K562 (cell line): Measurements from ENCODE around the gene NMRAL1. TPM values are rescaled to one million over a fixed set of nuclear protein-coding genes. Genes with fewer than 3 reads are reported as not detected.

Experiments used
- CHD2 ChIP-seq: IDR thresholded peaks from 2 replicates; pipeline ENCODE4 v1.6.1; 2011; ENCODE audit warnings: low read depth, low read length
- CHD7 ChIP-seq: fragments of 200-600 bp; sonication (generic); IDR thresholded peaks from one replicate; pipeline ENCODE4 v1.6.1; 2012; ENCODE audit warnings: mild to moderate bottlenecking, low read depth, low read length, inconsistent platforms
- FOXA3 ChIP-seq, 2 experiments: fragments of 450-650 bp in 1 of 2; sonication (generic) in 1 of 2; formaldehyde crosslinking; IDR thresholded peaks in 1 of 2; conservative IDR thresholded peaks in 1 of 2; 2 replicates each; pipeline versions ENCODE4 v1.4.0 to v1.8.0; 2020 to 2022; ENCODE audit warnings: mild to moderate bottlenecking in 2 of 2, missing genetic modification reagents in 1 of 2
- RCOR1 ChIP-seq, 2 experiments: IDR thresholded peaks; 2 replicates each; pipeline ENCODE4 v1.6.1; 2012; ENCODE audit warnings: low read depth in 2 of 2, low read length in 2 of 2, borderline replicate concordance in 1 of 2, improper control_type of control experiment in 1 of 2
- SMARCE1 ChIP-seq: fragments of 450-650 bp; IDR thresholded peaks from 2 replicates; pipeline ENCODE4 v1.7.1; 2016; ENCODE audit warnings: mild to moderate bottlenecking
- ZBTB11 ChIP-seq, 3 experiments: fragments of 200-800 bp in 1 of 3; fragments of 250-450 bp in 1 of 3; fragments of 450-650 bp in 1 of 3; sonication (Bioruptor Pico) in 1 of 3; sonication (Bioruptor generic) in 1 of 3; formaldehyde crosslinking in 1 of 3; IDR thresholded peaks; 2 replicates each; pipeline versions ENCODE4 v1.6.1 to v1.8.0; 2016 to 2022; ENCODE audit warnings: mild to moderate bottlenecking in 2 of 3, missing genetic modification characterization in 2 of 3, missing compliant biosample characterization in 1 of 3, moderate library complexity in 1 of 3
- polyA plus RNA-seq, 8 experiments: library from polyadenylated mRNA; depleted of rRNA in 4 of 8; stranded (reverse) in 5 of 8; unstranded in 3 of 8; fragments of >200 nt; fragmentation: Nextera tagmentation in 2 of 8; fragmentation: Illumina TruSeq in 1 of 8; extraction: Ambion mirVana in 2 of 8; extraction: Trizol in 1 of 8; gene quantifications; 2 replicates each; pipeline versions ENCODE4 v1.2.1 to v1.2.3, GENCODE V29; 2011 to 2014; ENCODE audit warnings: inconsistent platforms in 1 of 8, missing spikeins in 1 of 8
- total RNA-seq, 7 experiments: library from RNA; depleted of rRNA in 6 of 7; stranded (reverse); fragments of >200 nt in 6 of 7; fragmentation: Illumina TruSeq in 2 of 7; extraction: Trizol in 2 of 7; gene quantifications; 2 replicates each; pipeline versions ENCODE4 v1.2.1 to v1.2.3, GENCODE V29; 2011 to 2021; ENCODE audit warnings: low replicate concordance in 1 of 7
- TF ChIP-seq, protein P1 (sequence below): conservative IDR thresholded peaks from 2 replicates; pipeline ENCODE4 v1.6.1; 2011; ENCODE audit warnings: low read depth, mild to moderate bottlenecking, low read length; ENCODE audit not compliant: control insufficient read depth
- TF ChIP-seq, protein P2 (sequence below): sonication (generic); formaldehyde crosslinking; IDR thresholded peaks from 2 replicates; pipeline ENCODE4 v1.8.0; 2022; ENCODE audit warnings: missing genetic modification reagents, mild to moderate bottlenecking, moderate library complexity, borderline replicate concordance

NMRAL1 gene
- total and polyA plus RNA-seq, 9 of the 15 experiments (the other 6 are each of a cell fraction or from before 2014, with no cell fraction given), result 6.3 to 116 (median 63.2) TPM

DNA sequence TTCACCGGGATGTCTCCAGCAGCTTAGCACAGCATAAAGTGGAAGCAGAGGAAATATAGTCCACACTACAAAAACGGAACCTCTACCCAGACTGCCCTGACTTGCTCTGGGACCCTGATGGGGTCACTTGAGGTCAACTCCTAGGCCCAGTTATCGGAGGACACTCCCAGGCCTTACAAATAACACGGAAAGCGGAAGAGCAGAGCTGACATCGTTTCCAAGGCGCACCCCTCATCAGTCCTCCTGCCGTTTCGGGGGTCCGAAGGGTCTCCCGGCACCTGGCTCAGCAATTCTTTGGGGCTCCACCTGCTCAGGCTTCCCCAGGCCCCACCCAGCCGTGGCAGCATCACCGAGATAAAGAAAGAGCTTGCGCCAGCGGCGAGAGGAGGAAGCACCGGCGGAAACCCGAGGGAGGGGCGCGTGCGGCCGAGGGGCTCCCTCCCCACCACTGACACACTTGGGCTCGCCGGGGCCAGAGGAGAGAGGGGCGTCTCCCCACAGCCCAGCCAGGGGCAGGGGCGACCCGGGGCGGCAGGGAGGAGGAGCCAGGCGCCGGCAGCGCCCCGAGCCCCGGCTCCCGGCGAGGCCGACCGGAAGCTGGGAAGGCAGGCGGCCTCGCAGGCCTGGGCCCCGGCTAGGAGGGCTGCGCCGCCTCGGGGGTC, 58.8 kb downstream of the NMRAL1 start (continued):
- no peak for TF ChIP-seq CHD7
- TF ChIP-seq, protein P1, sequence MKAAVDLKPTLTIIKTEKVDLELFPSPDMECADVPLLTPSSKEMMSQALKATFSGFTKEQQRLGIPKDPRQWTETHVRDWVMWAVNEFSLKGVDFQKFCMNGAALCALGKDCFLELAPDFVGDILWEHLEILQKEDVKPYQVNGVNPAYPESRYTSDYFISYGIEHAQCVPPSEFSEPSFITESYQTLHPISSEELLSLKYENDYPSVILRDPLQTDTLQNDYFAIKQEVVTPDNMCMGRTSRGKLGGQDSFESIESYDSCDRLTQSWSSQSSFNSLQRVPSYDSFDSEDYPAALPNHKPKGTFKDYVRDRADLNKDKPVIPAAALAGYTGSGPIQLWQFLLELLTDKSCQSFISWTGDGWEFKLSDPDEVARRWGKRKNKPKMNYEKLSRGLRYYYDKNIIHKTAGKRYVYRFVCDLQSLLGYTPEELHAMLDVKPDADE, result no peak
- peak in 1 of 3 experiments; percentile 36; a peak in 1 of 6 replicates for TF ChIP-seq ZBTB11 (CRISPR knock-in tag; IDR thresholded peaks at IDR 0.05)
- peak in 1 of 2 experiments; percentile 26; a peak in 1 of 4 replicates for TF ChIP-seq RCOR1 (IDR thresholded peaks at IDR 0.05; ENCODE audit: borderline replicate concordance in 1 of 2, low read depth in 2 of 2, low read length in 2 of 2)
- 0 out of 2 replicates have a peak, but pooled peaks have one; percentile 24 for TF ChIP-seq SMARCE1
- no peak for TF ChIP-seq FOXA3 (CRISPR knock-in tag; conservative IDR thresholded peaks at IDR 0.05 in 1 of 2, IDR thresholded peaks at IDR 0.05 in 1 of 2)
- TF ChIP-seq, protein P2, sequence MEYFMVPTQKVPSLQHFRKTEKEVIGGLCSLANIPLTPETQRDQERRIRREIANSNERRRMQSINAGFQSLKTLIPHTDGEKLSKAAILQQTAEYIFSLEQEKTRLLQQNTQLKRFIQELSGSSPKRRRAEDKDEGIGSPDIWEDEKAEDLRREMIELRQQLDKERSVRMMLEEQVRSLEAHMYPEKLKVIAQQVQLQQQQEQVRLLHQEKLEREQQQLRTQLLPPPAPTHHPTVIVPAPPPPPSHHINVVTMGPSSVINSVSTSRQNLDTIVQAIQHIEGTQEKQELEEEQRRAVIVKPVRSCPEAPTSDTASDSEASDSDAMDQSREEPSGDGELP (CRISPR knock-in tag), result peak; percentile 69; the same call in 1 of the 2 replicates
- TF ChIP-seq CHD2, result no peak
